ENCODE data around the gene TRABD2B.

Gene TRABD2B

GRCh38 chr1:47934243-47934805 lies 62.9 kb downstream of the TRABD2B start:
- no peak for DNase-seq

DNA sequence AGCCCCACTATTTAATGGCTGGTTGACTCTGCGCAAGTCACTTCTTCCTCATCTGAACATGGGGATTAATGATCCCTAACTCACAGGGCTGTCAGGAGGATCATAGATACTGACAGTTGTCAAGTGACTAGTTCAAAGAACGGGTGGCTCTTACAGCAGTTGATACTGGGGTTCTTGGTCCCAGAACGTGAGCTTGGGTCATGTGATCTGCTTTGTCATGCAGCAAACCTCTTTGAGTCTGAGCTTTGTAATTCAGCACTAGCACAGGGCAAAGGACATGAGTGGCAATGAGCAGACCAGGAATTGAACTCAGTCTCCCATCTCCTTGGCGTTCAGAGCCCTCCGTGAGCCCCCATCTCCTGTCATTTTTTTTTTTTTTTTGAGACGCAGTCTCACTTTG lies 64.4 kb downstream of the TRABD2B start:
- DNase-seq, result no peak

DNA sequence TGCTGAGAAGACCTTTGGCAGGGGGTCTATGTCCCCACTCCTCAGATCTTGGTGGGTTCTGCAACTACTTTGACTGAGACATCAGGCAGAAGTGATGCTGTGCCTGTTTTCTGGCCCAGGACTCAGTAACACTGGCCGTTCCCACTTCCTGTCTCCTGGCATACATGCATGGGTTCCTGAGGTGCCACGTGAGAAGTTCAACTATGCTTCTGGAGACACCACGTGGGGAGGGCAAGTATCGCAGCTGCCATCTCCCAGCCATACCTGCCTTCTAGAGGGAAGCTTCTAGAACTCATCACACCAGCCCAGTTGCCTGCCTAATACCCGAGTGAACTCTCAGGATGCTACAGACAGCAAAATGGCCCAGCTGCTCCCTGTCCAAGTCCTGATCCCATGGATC lies 65.8 kb downstream of the TRABD2B start:
- no peak for DNase-seq

DNA sequence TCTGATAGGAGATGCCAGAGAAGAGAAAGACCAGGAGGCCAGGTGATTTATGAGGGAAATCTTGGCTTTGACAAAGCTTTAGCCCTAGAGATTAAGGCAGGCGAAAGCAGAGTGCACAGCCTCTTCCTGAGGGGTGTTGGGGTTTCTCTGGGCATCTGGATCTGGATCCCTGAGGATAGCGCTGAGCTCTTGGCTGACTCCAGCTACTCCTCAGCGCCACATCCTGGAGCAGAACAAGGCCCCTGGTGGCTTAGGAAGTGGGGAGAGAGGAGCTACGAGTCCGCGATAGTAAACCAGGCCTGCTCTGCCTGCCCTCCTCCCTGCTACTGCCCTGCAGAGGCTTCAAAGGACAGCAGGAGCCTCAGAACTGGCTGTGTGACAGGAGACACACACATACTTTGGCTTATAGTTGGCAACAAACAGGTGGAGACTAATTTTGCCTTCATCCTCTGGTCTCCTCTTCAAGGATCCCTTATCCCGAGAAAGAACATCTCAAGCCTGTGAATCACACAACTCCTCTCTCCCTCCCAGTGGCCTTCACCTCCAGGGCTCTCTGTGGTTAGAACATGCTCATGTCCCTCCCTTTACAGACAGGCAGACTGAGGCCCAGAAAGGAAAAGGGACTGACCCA lies 66.9 kb downstream of the TRABD2B start:
- DNase-seq, result no peak

GRCh38 chr1:47927165-47927564 lies 70.0 kb downstream of the TRABD2B start:
- no peak for DNase-seq

DNA sequence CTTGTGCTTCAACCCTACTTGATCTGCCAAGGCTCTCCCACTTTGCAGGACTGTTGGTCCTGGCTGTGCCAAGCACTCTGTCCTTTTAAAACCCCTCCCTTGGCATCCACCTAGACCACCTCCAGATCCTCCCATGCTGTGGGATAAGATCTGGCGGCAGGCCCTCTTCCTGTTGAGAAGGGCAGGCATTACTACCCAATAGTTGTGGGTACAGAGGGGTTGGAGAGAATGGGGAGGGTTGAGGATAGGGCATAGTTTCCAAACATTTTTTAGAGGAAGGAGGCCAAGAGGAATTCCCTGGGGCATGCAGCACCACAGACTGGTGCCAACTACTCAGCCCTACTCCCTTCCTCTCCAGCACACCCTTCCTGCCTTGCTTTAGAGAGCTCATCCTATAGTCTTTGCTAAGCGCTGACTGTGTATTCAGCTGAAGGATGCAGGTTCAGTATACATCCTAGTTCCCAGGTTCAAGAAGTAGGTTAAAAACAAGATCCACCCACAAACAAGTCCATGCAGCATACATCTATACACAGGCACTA lies 70.7 kb downstream of the TRABD2B start:
- DNase-seq, result no peak

DNA sequence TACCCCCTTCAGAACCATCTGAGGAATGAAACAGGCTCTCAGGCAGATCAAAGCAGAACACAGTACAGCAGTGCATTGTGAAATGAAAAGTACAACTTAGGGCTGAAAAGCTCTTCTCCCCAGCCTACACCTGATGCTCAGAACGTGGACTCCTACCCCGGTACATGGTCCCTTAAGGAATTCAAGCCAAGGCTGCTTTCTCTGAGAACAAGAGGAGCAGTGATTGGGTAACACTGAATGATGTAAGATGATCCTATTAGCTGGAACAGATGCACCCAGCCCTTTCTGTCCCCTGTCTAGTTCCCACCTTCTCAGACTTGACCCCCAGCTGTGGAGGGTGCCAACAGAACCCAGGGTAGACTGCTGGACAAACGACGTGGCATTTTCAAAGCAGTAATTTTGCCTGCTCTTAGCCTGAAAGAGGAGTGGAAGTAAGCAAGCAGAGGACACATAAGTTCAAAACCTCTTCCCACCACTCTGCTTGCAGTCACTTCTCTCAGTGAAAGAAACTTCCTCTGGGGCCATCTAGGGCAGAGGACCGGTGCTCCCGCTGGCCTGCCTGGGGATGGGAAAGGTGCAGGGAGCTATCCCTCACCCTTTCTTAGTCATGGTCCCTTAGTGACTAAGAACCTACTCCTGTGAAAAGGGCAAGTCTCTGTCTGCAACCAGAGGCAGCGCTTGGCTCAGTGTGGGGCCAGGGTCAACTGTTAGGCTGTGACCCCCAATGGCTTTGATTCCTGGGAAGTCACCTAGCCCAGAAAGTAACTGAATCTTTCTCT lies 72.7 kb downstream of the TRABD2B start:
- no peak for DNase-seq

DNA sequence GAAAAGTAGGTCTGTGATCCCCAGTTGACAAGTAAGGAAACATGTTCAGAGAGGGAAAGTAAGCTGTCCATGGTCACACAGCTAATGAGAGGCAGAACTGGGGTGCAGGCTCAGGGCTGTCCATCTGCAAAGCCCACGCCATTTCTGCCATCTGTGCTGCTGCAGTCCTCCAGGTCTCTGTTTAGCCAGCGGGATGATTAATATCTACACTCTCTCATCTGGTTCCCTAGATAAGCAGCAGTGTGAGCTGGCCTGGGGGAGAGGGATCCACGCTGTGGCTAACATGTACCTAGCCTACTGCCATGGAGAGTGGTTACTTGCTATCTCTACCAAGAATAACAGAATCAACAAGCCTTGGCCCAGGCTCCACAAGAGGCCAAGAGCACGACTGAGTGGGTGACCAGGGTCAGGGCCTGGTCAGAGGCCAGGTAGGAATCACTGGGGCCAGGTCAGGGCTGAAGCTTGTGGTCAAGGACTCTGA lies 75.2 kb downstream of the TRABD2B start:
- DNase-seq, result no peak

GRCh38 chr1:47919113-47919833 lies 77.9 kb downstream of the TRABD2B start:
- no peak for DNase-seq

DNA sequence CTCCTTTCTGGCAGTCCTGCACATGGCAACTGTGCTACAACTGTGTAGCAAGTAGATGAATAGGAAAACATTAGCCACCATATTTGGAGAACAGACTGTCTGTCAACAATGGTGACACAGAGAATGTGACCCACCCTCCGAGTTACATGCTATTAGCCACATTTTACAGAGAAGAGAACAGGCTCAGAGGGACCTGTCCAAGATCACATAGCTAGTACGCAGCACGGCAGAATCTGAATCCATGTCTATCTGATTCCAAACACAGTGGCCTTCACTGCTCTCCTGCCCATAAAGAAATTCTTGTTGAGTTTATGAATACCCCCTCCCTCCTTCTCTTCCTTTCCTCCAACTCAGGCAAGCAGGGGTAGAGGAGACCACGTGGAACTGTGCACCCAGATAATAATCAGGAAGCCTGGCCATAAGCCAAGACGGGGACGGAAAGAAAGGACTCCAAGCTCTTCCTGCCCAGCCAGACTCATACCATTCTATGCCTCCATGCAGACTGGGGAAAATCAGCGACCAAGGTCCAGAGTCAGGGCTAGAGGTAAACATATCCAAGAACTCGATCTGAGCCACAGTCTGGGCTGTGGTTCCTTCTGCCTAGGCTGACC lies 78.8 kb downstream of the TRABD2B start:
- no peak for DNase-seq

- no peak for DNase-seq
Measured at GRCh38 chr1:47917687-47918086, 79.5 kb downstream of the TRABD2B start.

GRCh38 chr1:47915677-47916353 lies 81.4 kb downstream of the TRABD2B start:
- DNase-seq, result no peak

DNA sequence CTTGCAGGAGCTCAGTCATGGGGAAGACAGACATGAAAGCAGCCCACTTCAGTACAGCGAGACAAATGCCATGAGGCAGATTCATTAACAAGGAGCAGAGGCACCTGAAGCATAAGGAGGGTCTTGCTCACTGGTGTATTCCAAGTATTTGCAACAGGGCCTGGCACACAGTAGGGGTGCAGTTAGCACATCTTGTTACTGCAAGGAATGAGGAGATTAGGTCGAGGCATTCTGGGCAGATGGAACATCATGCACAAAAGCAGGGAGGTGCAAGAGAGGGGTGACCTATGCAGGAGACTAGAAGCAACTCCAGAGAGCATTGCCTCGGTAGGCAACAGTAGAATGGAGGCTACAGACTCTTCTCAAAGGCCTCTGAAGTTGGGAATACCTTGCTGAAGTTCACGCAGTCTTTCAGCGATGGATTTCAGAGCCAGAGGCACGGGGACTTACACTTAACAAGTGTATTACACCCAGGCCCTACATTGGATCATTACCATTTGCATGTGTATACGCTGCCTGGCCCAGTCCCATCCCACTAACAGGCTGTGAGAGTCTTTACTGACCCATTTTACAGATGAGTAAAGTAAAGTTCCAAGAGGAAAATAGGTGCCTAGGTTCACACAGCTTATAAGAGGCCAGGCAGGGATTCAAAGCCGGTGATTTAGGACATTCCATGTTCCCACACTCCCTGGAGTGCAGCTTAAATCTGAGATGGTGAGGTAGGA lies 82.1 kb downstream of the TRABD2B start:
- no peak for DNase-seq

GRCh38 chr1:47914218-47914938 lies 82.8 kb downstream of the TRABD2B start:
- no peak for DNase-seq

DNA sequence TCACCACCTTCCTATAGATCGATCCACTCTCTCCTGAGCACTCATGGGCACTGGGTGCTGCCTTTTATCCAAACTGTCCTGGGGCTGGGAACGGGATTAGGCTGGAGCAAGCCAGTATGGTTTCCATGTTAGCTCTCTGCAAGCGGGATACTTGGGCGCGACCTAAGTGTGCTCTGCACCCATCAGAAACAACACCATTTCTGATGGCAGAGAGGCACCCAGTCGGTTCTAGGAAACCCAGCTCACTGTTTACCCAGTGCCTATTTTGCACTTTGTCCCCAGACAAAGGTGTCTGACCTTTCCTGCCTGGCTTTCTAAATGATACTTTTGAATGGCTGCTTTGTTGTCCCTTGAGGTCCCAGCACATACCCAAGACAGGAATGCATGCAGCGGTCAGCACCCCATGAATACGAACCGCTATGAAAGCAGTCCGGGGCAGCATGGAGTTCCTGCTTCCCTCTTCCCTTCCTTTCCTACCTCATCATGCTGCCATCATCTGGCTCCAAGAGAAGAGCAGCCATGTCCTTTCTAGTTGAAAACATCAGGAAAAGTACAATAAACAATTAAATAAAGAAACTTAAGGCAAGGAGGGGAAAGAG lies 83.9 kb downstream of the TRABD2B start:
- no peak for DNase-seq

DNA sequence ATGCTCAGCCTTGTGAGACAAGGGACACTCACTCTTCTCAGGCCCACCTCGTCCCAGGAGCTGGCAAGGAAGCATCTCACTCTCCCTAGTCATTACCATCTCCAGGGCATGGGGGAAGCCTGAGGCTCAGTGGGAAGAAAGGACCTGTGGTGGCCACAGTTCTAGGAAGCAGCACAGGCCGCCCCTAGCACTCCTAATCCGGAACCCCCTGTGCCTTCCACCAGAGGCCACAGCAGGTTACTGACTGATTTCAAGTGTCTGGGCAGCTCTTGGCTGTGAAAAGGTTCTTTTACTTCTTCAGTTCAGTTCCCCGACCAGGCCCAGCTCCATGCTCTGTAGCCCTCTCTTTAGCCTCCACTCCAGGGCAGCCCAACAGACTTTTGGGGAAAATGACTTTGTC lies 84.4 kb downstream of the TRABD2B start:
- no peak for DNase-seq

DNA sequence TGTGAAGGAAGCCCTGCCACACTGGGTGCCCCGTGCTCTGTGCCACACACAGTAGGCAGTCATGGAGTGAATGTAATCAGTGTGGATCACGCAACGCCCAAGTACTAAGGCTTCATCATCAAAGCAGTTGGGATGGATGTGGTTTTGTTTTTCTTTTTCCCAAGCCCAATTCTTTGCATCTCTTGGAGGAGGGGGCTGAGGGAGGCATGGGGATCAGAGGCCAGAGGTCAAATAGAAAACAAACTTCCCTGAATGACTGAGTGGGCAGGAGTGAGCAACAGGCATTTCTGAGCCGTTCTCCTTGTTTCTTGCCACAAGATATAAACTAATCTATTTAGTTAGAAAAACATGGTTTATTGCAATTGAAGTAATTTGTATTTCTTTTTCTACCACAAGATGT lies 85.3 kb downstream of the TRABD2B start:
- no peak for DNase-seq

GRCh38 chr1:47911424-47911823 lies 85.8 kb downstream of the TRABD2B start:
- DNase-seq, result no peak

DNA sequence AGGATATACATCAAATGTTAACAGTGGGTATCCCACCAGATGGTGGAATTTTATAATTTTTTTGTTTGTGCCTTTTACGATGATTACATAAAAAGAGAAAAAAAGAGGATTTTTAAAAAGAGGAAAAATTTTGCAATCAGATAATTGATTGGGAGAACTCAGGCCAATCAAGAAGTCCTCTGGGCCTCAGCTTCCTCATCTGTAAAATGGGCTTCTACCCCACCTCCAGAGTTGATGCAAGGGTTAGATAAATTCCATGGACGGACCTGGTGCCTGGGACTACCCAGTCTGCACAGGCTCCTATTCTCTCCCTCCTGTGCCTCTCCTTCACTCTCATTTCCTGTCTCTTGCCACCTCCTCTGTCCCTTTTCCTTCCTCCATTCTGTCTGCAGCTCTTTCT lies 88.9 kb downstream of the TRABD2B start:
- no peak for DNase-seq

GRCh38 chr1:47907177-47907528 lies 90.0 kb downstream of the TRABD2B start:
- no peak for DNase-seq
